Measurements from ENCODE around the gene MAVS. TPM values are rescaled to one million over a fixed set of nuclear protein-coding genes. Genes with fewer than 3 reads are reported as not detected.

The MAVS gene
- total and polyA plus RNA-seq, 8 donors = 9.5 to 25.1 (median 20.9) TPM

GRCh38 chr20:3858689-3859088, 12.1 kb downstream of the MAVS start:
- Histone ChIP-seq H3K27me3 (no peaks in the 10 kb centered on the region), H3K27ac (no peak overlapping the region), H3K36me3 (peaks cover 9 to 52% (median 37%) of the 10 kb centered on the region in 3 donors), H3K4me1 (no peaks in the 10 kb centered on the region), H3K4me3 (no peak overlapping the region), H3K9me3 (no peaks in the 10 kb centered on the region)
- no peak for ATAC-seq
- TF ChIP-seq CTCF (IDR thresholded peaks at IDR 0.05) = no peak
- no peak for DNase-seq
- FAIRE-seq = no peak
- intact Hi-C loops (cut with DNase I) = loop anchor here in 1 of 3 donors (10.0 kb wide), 1 partner anchor 184 kb away; no protein-coding TSS in a partner anchor
- 96 to 97% methylated on average over 6 of the region's 6 CpGs for WGBS, 2 donors

GRCh38 chr20:3861191-3861590, 14.6 kb downstream of the MAVS start:
- Histone ChIP-seq H3K4me3 (no peak overlapping the region), H3K27me3 (no peaks in the 10 kb centered on the region), H3K4me1 (no peaks in the 10 kb centered on the region), H3K9me3 (no peaks in the 10 kb centered on the region), H3K36me3 (peaks cover 14 to 77% (median 49%) of the 10 kb centered on the region in 3 donors), H3K27ac (no peak overlapping the region)
- no peak for DNase-seq
- FAIRE-seq = no peak
- TF ChIP-seq CTCF (IDR thresholded peaks at IDR 0.05) = no peak
- ATAC-seq = no peak
- intact Hi-C loops (cut with DNase I) = no loop called here
- WGBS, 2 donors = 97 to 98% methylated on average over 7 of the region's 7 CpGs

GRCh38 chr20:3862333-3862732, 15.7 kb downstream of the MAVS start:
- intact Hi-C loops (cut with DNase I) = no loop called here
- 94 to 98% methylated on average over 1 of the region's 1 CpG for WGBS, 2 donors
- no peak for FAIRE-seq

GRCh38 chr20:3863317-3863716, 16.7 kb downstream of the MAVS start:
- DNase-seq = no peak
- intact Hi-C loops (cut with DNase I) = no loop called here
- H3K27me3 ChIP-seq = no peaks in the 10 kb centered on the region
- WGBS, 2 donors = 92% methylated on average over 7 of the region's 7 CpGs
- H3K9me3 ChIP-seq = no peaks in the 10 kb centered on the region
- H3K36me3 ChIP-seq = peaks cover 14 to 72% (median 44%) of the 10 kb centered on the region in 3 donors
- H3K4me3 ChIP-seq = no peak overlapping the region
- H3K27ac ChIP-seq = no peak overlapping the region
- H3K4me1 ChIP-seq = no peaks in the 10 kb centered on the region
- FAIRE-seq = no peak
- ATAC-seq = no peak
- no peak for TF ChIP-seq CTCF (IDR thresholded peaks at IDR 0.05)

More at GRCh38 chr20:3862333-3862732, 15.7 kb downstream of the MAVS start:
- no peak for TF ChIP-seq CTCF (IDR thresholded peaks at IDR 0.05)
- no peak overlapping the region for H3K4me3 ChIP-seq
- no peaks in the 10 kb centered on the region for H3K27me3 ChIP-seq
- peaks cover 14 to 81% (median 49%) of the 10 kb centered on the region in 3 donors for H3K36me3 ChIP-seq
- DNase-seq = no peak
- H3K27ac ChIP-seq = no peak overlapping the region
- ATAC-seq = no peak
- H3K4me1 ChIP-seq = no peaks in the 10 kb centered on the region
- no peaks in the 10 kb centered on the region for H3K9me3 ChIP-seq

GRCh38 chr20:3864518-3864917, 17.9 kb downstream of the MAVS start:
- DNase-seq = peak in 2 of 6 donors; percentile 54 to 85
- Histone ChIP-seq H3K36me3 (peaks cover 14 to 67% (median 44%) of the 10 kb centered on the region in 3 donors), H3K27ac (no peak overlapping the region), H3K4me3 (no peak overlapping the region), H3K9me3 (no peaks in the 10 kb centered on the region), H3K4me1 (no peaks in the 10 kb centered on the region), H3K27me3 (no peaks in the 10 kb centered on the region)
- 77 to 83% methylated on average over 5 of the region's 5 CpGs for WGBS, 2 donors
- ATAC-seq = no peak
- intact Hi-C loops (cut with DNase I) = no loop called here
- no peak for FAIRE-seq
- no peak for TF ChIP-seq CTCF (IDR thresholded peaks at IDR 0.05)

Data from pancreas (tissue), 10 donors.